Measurements from ENCODE around the gene WAC.
A peak's percentile ranks its signal among the peaks of the same experiment; 100 is the strongest.
"Not testable (repeated sequence)": the region's sequence is repeated elsewhere in the genome, so short reads cannot be mapped to it uniquely, and the experiment has no call there.

WAC gene

GRCh38 chr10:28619455-28619854 is 86.5 kb downstream of the WAC start:
- no peak for DNase-seq

DNA sequence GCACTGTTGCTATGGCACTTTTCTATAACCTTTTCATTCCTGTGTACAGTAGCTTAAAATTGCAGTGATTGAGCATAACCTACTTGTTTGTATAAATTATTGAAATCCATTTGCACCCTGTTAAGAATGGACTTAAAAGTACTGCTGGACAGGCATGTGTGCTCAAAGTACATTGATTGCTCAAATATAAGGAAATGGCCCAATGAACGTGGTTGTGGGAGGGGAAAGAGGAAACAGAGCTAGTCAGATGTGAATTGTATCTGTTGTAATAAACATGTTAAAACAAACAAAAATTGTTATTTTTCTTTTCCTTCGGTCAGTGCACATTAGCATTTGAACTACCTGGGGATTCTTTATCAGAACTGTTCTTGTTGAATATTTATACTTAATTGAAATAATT is 87.3 kb downstream of the WAC start:
- DNase-seq, result no peak

DNA sequence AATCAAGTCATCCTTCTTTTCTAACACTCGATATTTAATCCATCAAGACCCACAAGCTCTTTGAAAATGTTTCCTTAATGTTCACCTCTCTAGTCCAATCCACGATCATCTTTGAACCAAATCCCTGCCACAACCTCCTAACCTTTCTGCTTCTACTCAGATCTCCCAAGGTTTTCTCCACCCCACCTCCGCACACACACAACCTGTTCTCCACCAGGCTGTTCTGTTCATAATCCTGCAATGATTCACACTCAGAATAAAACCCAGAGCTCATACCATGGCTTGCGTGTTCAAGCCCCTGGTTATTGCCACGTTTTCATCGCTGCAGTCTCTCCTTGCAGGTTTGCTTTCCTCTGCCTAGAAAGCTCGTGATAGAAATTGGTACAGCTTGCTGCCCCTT is 90.6 kb downstream of the WAC start:
- no peak for DNase-seq

DNA sequence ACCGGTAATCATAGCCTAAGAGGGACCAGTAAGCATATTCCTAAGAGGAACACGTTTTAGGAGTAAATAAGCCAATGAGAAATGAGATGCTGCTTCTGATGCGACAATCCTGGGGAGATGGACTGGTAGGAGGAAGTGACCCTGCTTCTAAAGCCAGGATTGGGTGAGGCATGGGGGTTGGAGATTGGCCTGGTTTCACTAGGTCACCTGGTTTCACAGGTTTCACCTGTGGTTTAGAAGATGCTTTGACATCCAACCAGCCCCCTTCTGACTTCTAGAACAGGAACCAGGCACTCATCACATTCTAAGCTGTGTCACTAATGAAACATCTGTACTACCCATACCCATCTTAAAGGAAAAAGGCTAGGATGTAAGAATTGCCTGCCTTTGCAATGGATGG is 91.4 kb downstream of the WAC start:
- no peak for DNase-seq

- no peak for DNase-seq
These were observed 94.2 kb downstream of the WAC start for GRCh38 chr10:28627102-28627501.

DNA sequence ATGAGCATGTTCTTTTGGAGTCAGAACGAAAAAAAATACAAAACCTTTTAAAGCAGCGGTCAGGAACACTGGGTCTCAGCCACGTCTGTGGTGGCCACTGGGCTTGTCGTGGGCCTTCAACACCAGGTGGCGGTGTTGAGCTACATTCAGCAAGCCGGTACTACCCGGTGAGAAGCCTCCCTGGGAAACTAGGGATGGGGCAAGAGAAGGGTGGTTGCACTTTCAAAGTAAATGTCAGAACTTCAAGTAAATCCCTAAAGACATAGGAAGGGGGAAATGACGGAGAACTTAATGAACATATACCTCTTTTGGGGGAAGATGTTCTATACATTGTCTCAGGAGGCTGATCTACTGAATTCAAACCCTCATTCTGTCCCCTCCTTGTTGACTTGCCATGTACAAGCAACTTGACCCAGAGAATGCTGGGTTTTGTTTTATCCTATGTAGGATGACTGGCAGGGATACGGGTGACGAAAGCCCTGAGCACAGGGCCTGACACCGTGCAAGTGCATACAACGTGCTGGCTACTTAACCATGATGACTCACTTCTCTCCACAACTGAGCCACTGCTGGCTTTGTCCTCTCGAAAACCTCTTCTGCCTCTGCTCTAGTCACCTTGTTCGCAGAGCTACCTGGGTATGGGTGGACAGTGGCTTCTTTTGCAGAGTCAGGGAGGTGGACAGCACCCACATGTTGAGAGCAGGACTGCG is 95.4 kb downstream of the WAC start:
- DNase-seq, result peak; percentile 34

- DNase-seq, result no peak
These were observed 99.1 kb downstream of the WAC start for GRCh38 chr10:28631896-28632583.

DNA sequence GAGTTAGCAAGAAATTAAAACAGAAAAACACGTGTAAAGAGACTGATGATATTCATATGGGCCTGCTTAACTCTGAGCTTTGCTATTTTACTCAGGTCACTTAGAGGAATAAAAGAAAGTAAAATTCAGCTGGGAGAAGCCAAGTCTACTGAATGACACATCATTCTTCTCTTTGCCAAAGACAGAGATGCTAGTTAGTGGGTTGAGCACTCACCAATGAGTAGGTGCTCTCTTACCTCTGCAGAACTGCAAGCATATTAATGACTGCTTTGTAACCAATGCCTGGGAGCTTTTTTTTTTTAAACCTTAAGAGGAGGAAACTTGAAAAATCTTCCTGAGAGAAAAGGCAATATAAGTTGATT is 99.6 kb downstream of the WAC start:
- no peak for DNase-seq

GRCh38 chr10:28633750-28634149 is 100.8 kb downstream of the WAC start:
- no peak for DNase-seq

- DNase-seq, result no peak
These were observed 104.4 kb downstream of the WAC start for GRCh38 chr10:28637346-28637745.

- DNase-seq, result no peak
These were observed 105.5 kb downstream of the WAC start for GRCh38 chr10:28638392-28638791.

DNA sequence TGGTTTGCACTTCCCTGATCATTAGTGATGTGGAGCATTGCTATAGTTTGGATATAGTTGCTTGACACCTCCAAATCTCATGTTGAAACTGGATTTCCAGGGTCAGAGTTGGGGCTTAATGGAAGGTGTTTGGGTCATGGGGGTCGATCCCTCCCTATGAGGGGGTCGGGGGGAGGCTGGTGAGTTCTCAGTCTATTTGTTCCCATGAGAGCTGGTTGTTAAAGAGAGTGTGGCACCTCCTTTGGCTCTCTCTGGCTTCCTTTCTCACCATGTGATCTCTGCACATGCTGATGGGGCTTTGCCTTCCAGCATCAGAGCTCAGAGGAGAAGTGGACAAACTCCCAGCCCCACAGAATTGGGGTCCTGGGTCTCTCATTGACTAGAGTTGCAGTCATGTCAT is 107.6 kb downstream of the WAC start:
- DNase-seq, result no peak

GRCh38 chr10:28644647-28645046 is 111.7 kb downstream of the WAC start:
- DNase-seq, result no peak

GRCh38 chr10:28652106-28652505 is 119.2 kb downstream of the WAC start:
- DNase-seq, result no peak

- no peak for DNase-seq
These were observed 119.8 kb downstream of the WAC start for GRCh38 chr10:28652703-28653102.

DNA sequence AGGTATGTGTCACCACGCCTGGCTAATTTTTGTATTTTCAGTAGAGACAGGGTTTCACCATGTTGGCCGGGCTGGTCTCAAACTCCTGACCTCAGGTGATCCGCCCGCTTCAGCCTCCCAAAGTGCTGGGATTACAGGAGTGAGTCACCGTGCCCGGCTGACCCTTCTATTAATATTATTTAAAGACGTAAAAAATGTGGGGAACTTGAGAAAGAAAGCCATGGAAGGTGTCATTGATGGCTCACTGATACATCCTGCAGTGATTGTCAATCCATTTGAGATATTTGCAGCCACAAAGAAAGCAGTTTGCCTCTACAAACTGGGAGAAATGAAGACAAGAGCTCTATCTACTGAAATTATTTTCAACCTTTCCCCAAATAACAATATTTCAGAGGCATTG is 125.9 kb downstream of the WAC start:
- DNase-seq, result not testable (repeated sequence)

DNA sequence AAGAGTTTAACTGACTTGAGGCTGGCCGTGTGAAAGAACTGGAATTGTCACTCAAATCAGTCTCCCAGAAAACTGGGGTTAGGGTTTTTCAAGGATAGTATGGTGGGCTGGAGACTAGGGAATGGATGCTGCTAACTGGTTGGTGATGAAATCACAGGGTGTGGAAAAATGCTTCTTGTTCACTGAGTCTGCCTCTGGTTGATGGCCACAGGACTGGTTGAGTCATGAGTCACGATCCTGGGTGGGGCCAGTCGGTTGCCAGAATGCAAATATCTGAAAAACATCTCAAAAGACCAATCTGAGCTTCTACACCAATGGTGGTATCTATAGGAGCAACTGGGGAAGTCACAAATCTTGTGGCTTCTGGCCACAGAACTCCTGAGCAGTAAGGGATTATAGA is 128.1 kb downstream of the WAC start:
- DNase-seq, result no peak

GRCh38 chr10:28663576-28664368 is 130.9 kb downstream of the WAC start:
- DNase-seq, result peak; percentile 61

DNA sequence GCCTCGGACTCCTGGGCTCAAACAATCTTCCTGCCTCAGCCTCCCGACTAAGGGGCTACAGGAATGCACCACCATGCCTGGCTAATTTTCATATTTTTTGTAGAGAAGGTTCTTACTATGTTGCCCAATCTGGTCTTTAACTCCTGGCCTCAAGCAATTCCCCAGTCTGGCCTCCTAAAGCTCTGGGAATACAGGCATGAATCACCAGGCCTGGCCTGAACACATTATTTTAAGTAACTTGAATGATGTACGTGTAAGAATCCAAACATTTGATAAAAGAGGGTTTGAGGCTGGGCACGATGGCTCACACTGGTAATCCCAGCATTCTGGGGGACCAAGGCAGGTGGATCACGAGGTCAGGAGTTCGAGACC is 131.4 kb downstream of the WAC start:
- DNase-seq, result no peak

- no peak for DNase-seq
These were observed 134.0 kb downstream of the WAC start for GRCh38 chr10:28666751-28667467.

DNA sequence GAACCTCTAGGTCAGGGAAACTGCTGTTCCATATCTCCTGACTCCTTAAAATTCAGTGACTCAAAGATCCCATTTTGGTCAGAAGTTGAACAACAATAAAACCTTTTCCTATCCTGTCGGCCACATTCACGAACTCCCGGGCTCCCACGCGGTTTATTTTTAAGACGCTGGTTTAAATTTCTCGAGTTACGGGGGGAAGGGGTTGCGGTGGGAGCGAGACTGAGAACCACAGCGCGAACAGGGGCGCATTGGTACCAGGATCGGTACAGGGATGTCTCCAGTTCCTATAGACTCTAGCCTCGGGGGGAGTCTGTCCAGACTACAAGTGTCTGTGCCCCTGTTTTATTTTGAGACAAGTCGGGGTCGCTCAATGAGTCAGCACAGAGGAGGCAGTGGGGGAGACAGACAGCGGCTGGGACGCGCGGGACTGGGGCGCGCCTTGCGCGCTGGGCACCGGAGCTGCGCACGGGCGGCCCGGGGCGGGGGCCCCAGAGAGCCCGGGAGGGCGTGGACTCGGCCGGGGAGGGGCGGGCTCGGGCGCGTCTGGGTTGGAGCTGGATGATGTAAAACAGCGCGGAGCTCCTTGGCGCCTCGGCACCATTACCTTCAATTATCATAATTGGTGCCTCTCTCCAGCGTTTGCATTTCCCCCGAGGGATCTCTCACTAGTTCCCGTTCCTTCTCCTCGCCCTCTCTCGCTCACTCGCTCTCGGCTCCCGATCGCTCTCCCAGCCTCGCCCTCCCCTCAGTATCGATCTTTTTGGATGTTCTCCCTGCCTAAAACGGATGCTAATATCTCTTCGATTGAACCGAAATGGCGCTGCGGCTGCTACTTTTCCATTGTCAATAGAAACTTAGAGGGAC is 135.7 kb downstream of the WAC start:
- no peak for DNase-seq

Measured in NCI-H1694 (cell line).